Head of caudate nucleus (tissue), 42 donors: Measurements from ENCODE around the gene EIF4G3.
"Not testable (repeated sequence)": the region's sequence is repeated elsewhere in the genome, so short reads cannot be mapped to it uniquely, and the experiment has no call there.

ENCODE experiments used
- DNase-seq, 42 donors: peaks; one replicate each; pipeline versions ENCODE4 v3.0.0 to v3.0.0-alpha.2; 2020 to 2021; ENCODE audit warnings: mixed read lengths in 7 of 42
- intact Hi-C: fragments of 100-400 bp; cut with DNase I; formaldehyde crosslinking; loops from one replicate; pipeline ENCODE4 v1.15.0; 2022

The EIF4G3 gene

DNA sequence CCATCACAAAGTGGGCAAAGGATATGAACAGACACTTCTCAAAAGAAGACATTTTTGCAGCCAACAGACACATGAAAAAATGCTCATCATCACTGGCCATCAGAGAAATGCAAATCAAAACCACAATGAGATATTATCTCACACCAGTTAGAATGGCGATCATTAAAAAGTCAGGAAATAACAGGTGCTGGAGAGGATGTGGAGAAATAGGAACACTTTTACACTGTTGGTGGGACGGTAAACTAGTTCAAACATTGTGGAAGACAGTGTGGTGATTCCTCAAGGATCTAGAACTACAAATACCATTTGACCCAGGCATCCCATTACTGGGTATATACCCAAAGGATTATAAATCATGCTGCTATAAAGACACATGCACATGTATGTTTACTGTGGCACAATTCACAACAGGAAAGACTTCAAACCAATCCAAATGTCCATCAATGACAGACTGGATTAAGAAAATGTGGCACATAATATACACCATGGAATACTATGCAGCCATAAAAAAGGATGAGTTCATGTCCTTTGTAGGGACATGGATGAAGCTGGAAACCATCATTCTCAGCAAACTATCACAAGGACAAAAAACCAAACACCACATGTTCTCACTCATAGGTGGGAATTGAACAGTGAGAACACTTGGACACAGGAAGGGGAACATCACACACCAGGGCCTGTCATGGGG is 83.3 kb downstream of the EIF4G3 start:
- DNase-seq, intact Hi-C loops: not testable (repeated sequence)

GRCh38 chr1:21092545-21092944 is 84.2 kb downstream of the EIF4G3 start:
- intact Hi-C loops, DNase-seq: not testable (repeated sequence)

GRCh38 chr1:21091053-21091690 is 85.5 kb downstream of the EIF4G3 start:
- intact Hi-C loops: not testable (repeated sequence)
- peak in 31 of 42 donors; percentile 9 to 75 (median 39) for DNase-seq

DNA sequence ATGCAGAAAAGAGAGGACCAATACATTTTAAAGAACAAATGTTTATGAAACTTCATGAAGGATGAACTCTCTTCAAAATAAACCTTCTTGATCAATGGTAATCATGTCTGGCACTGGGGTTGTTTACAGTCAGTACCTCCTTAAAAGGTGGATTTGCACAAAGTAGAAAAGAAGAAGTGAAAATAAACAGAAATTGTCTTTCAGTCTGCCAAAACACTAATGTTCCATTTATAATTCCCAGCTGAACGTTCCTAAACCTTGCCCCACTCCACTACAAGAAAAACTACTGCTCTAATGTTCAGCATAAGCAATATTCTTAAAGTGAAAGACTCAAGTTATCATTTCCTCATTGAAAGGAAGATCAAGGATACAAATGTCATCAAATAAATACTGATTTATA is 86.2 kb downstream of the EIF4G3 start:
- intact Hi-C loops: no loop called here

DNA sequence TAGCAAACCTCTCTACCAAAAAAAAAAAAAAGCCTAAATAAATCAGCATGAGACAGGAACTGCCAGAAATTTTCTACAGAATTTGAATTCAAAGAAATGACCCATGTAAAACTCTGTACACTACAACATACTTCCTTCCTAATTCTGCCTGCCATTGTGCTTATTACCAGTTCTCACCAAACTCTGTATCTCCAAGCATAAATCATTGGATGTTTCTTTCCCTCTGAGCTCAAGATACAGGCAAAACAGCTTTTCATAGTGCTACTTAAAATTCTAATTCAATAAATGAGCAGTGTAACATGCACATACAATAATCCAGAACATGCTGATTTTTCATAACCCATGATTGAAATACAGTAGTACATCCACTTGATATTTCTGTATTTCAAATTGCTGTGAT is 87.0 kb downstream of the EIF4G3 start:
- DNase-seq: no peak
- intact Hi-C loops: no loop called here

More for the DNA sequence above, 86.2 kb downstream of the EIF4G3 start:
- no peak for DNase-seq

DNA sequence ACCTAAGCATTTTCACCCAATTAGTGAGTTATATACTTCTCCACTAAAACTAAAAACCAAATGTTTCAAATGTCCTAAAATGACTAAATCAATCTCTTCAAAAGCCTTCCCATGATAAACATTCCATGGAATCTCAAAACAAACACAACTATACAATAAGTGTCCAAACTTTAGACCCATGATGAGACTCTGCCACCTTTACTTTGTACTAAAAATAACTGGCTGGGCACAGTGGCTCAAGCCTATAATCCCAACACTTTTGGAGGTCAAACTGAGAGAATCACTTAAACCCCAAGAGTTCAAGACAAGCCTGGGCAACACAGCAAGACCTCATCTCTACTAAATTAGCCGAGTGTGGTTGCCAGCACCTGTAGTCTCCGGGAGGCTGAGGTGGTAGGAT is 87.4 kb downstream of the EIF4G3 start:
- intact Hi-C loops: no loop called here
- DNase-seq: no peak

- intact Hi-C loops: no loop called here
- no peak for DNase-seq
These were observed 92.4 kb downstream of the EIF4G3 start for GRCh38 chr1:21084111-21084810.

DNA sequence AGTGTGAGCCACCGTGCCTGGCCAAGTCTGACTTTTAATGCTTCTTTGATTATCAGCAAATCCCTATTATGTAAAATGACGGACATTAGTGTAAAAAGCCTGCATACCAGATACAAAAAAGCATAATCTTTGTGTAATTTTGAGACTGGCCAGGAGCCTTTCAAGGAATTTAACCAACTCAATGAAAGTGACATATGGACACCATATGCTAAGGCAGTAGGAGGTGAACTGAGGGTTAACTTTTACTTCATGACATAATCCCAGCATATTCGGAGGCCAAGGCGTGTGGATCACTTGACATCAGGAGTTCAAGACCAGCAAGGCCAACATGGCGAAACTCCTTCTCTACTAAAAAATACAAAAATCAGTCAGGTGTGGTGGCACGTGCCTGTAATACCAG is 94.6 kb downstream of the EIF4G3 start:
- no peak for DNase-seq
- intact Hi-C loops: no loop called here

- DNase-seq: no peak
- intact Hi-C loops: no loop called here
These were observed 99.6 kb downstream of the EIF4G3 start for GRCh38 chr1:21077085-21077484.

- DNase-seq: peak in 3 of 42 donors; percentile 13 to 44 (median 15)
- intact Hi-C loops: no loop called here
These were observed 104.0 kb downstream of the EIF4G3 start for GRCh38 chr1:21072721-21073120.

DNA sequence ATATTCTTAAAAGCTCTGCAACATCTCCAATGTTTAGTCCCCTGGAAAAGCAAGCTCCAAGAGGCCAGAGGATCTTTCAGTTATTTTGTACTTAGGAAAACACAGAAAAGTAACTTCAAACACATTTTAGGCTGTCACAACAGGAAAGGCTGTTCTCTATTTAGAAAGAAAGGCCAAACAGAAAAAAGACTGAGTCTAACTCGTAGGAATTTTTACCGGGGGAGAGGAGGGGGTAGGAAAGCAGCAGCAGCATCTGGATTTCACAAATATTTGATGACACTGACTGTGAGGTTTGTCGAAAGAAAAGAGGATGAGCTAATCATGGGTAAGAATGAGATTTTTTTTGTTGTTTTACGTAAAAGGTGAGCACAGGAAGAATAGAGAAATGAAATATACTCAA is 107.1 kb downstream of the EIF4G3 start:
- intact Hi-C loops: no loop called here
- no peak for DNase-seq

DNA sequence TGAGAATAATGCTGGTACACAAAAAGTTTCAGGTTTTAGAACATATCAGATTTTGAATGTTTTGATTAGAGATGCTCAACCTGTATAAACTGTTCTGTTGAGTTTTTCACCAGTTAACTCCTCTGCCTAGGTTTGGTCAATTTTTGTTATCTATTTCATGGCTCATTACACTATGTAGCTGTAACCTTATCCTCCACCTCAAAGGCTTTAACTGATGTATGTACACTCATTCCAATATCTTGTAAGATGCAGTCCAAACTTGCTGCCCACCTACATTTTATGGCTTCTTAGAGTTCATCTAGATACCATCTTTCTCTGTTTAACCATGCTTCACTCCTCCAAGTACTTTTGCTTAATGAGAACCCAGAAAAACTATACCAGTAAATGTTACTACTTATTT is 107.8 kb downstream of the EIF4G3 start:
- intact Hi-C loops: no loop called here
- DNase-seq: no peak

DNA sequence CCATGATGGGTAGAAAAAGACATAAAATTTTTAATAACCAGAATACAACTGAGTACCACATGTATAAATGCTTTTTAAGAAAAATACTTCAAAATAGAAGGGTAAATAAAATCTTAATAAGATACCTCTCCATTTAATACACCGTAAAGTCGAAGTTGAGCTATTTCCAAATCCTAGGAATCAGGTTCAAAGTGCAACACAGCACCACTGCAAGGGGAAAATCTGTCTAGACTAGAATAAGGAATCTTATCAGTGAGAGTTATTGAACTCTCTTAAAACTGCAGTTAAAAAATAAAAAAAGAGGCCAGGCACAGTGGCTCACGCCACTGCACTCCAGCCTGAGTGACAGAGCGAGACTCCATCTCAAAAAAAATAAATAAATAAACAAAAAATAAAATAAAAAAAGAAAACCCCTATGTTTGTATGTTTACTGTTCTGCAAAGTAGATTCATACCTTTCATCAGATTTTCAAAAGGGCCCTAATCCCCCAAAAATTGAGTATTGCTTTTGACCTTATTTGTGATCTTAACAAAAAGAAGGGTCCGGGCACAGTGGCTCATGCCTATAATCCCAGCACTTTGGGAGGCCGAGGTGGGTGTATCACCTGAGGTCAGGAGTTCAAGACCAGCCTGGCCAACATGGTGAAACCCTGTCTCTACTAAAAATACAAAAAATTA is 109.0 kb downstream of the EIF4G3 start:
- no peak for DNase-seq
- intact Hi-C loops: no loop called here

DNA sequence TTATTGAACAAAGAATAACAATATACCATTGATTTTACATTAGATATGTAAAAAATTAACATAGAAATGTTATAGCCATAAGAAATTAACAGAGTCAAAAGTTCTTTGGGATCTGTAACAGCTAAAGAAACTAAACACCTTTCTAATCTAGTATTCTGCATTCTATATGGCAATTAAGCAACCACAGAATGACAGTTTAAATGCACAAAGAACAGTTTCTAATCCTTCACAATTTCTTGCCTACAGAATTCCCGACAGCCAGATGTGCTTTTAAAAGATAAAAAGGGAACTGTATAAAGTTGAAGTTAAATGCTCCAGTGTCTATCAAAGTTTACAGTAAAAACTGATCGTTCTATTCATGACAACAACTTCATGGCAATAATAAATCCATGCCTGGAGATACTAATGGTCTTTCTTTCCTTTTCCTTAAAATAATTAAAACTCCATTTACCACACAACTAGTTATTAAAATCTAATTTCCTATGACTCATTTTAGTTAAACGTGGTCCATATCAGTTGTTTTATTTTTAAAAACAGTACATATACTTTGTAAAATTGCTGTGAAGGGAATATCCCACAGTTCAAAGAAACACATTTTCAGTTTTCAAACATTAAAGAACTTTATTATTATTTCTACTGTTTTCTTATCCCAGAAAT is 110.2 kb downstream of the EIF4G3 start:
- no peak for DNase-seq
- intact Hi-C loops: no loop called here

GRCh38 chr1:21065851-21066250 is 110.8 kb downstream of the EIF4G3 start:
- DNase-seq: no peak
- intact Hi-C loops: no loop called here

GRCh38 chr1:21064057-21064456 is 112.6 kb downstream of the EIF4G3 start:
- intact Hi-C loops: no loop called here
- no peak for DNase-seq

DNA sequence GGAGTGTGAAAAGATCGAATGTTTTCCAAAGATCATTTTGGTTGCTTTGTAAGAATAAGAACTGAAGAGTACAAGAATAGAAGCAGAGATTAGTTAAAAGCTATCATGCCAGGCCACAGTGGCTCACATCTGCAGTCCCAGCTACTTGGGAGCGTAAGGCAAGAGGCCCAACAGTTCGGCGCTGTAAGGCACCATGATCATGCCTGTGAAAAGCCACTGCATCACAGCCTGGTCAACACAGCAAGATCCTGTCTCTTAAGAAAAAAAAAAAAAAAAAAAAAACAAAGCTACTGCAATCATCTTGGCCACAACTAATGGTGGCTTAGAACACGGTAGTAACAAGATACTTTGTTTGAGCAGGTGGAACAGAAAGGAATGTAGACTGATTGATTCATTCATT is 116.2 kb downstream of the EIF4G3 start:
- intact Hi-C loops: no loop called here
- DNase-seq: no peak

- intact Hi-C loops: no loop called here
- no peak for DNase-seq
These were observed 117.7 kb downstream of the EIF4G3 start for GRCh38 chr1:21059021-21059420.

DNA sequence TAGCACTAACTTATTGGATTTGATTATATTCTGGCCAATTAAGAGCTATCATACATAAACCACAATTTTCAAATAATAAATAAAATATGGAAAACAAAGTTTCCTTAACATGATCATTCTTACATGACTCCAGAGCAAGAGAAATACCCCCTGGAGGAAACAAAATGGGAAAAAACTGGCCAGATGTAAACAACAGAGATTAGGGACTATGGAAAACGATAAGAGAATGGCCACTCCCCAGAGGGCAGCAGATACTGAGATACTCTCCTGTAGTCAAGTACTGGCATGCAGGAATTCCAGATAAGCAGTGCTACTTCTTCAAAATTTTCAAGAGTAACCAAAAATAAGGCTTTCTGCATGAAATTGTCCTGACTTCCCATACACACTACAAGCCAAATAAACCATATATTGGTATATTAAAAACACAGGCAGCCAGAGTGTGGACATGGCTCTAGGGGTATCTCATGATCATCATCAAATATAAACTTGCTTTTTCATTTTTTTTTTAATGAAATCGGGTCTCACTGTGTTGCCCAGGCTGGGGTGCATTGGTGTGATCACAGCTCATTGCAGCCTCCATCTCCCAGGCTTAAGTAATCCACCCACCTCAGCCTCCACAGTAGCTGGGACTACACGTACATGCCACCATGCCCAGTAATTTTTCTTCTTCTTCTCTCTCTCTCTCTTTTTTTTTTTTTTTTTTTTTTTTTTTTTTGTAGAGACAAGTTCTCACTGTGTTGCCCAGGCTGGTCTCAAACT is 118.5 kb downstream of the EIF4G3 start:
- intact Hi-C loops: no loop called here
- DNase-seq: no peak
